HG02798 (cell line): Measurements from ENCODE around the gene DPP3.
"Not testable (repeated sequence)": the region's sequence is repeated elsewhere in the genome, so short reads cannot be mapped to it uniquely, and the experiment has no call there.

Experiments used
- ATAC-seq: cut with Tn5 transposase; IDR thresholded peaks from one replicate; pipeline ENCODE4 v1.9.1; 2021; ENCODE audit warnings: mild to moderate bottlenecking; ENCODE audit not compliant: unreplicated experiment, poor library complexity

Gene DPP3

GRCh38 chr11:66529069-66529468 is 48.8 kb downstream of the DPP3 start:
- no peak for ATAC-seq

GRCh38 chr11:66529655-66530054 is 49.4 kb downstream of the DPP3 start:
- no peak for ATAC-seq

DNA sequence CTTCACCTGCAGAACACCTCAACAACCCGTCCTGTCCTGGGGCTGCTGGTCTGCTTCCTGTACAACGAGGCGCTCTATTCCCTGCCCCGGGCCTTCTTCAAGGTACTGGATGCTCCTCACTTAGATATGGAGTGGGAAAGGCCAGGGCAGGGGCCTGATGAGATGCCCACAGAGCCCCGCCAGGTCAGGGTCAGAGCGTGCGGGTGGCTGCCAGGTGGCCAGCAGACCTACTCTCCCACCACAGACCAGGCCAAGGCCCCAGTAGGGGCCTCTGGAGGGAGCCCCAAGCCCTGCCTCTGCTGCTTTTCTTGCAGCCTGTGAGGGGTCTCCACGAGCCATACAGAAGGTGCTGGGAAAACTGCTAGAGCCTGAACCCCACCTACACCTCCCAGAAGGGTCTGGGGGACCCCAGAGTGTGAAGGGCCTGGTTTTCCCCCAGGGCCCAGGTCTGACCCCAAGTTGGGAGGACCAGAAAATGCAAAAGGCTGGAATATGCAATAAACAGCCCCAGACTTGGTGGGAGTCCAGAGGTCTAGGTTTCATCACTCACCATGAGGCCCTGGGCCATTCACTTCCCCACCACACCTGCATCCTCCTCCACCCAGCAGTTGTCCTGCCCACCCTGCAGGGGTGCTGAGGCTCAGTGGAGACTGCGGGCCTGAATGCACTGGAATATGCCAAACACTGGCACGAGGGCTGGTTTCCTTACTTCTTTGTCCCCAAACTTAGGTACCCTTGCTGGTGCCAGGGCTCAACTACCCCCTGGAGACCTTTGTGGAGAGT is 50.9 kb downstream of the DPP3 start:
- no peak for ATAC-seq

GRCh38 chr11:66531841-66532240 is 51.6 kb downstream of the DPP3 start:
- no peak for ATAC-seq

- ATAC-seq, result no peak
Measured at GRCh38 chr11:66532784-66533183, 52.5 kb downstream of the DPP3 start.

DNA sequence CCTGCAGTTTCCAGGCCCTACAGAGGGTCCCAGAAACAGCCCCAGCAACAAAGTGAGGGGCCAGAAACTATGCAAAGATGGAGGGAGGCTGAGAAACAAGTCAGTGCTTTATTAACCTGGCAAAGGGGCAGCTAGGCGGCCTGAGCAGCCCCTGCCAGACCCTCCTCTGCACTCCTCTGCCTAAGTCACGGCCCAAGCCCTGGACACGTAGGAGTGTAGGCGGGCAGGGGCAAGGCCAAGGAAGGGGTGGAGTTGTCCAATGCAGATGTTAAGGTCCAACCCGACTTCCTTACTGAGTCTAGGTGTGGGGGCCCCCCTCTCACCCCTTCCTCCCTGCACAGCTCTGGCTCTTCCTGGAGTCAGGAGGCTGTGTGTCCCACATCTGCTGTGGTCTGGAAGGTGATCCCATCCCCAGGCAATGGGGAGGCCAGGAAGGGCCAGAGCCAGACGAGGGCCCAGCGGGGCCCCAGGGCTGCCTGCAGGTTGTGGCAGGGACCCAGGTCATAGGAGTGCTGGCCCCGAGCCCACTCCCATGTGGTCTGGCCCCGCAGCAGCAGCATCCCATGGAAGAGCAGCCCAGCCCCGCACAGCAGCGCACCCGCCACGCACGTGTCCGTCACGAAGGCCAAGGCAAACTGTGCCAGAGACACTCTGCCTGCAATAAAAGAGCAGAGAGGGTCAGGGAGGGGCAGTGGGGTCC is 59.1 kb downstream of the DPP3 start:
- ATAC-seq, result no peak

GRCh38 chr11:66539870-66540213 is 59.6 kb downstream of the DPP3 start:
- ATAC-seq, result no peak

GRCh38 chr11:66540598-66540997 is 60.4 kb downstream of the DPP3 start:
- not testable (repeated sequence) for ATAC-seq

DNA sequence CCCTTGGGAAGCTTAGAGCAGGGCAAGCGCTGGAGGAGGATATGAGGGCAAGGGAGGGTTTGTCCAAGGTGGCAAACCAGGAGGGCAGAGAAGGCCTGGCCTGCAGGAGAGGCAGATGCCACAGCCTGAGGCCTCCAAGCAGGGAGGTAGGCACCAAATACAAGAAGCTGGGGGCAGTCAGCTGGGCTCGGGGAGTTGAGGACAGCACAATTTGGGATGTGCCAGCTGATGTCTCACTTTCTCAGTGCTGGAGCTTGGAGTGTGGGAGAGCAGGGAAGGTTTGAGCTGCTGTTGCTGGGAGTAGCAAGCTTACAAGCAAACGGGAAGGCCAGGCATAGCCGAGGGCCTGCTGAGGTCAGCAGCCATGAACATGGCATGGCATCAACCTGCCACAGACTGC is 61.7 kb downstream of the DPP3 start:
- ATAC-seq, result no peak

DNA sequence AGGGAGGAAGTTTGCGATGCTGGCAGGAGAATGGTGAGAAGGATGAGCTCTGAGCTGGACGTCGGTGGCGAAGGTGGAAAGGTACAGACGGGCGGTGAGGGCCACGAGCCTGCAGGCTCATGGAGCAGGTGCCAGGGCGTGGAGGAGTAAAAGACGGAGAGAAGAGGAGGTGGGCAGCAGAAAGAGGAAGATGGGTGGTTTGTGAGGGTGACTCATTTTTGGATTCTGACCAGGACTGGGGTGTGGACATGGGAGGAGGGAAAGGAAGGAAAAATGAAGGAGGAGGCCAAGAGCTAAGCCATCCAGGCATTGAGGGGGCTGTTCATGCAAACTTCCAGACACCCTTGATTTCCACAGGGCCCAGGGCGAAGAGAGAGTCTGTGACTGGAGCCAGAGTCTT is 62.1 kb downstream of the DPP3 start:
- ATAC-seq, result no peak

GRCh38 chr11:66543263-66544107 is 63.3 kb downstream of the DPP3 start:
- no peak for ATAC-seq

DNA sequence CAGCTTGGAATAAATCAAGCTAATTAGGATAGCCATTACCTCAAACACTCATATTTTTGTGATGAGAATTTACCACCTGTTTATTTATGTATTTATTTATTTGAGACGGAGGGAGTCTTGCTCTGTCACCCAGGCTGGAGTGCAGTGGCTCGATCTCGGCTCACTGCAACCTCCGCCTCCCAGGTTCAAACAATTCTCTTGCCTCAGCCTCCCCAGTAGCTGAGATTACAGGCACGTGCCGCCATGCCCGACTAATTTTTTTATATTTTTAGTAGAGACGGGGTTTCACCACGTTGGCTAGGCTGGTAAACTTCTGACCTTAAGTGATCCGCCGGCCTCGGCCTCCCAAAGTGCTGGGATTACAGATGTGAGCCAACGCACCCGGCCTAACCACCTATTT is 64.7 kb downstream of the DPP3 start:
- not testable (repeated sequence) for ATAC-seq

- ATAC-seq, result peak; percentile 88
Measured at GRCh38 chr11:66545701-66546367, 65.6 kb downstream of the DPP3 start, which contains the start of gene ZDHHC24. ZDHHC24 (minus strand) TSS chr11:66546048; CDS start chr11:66546003, 45 bp downstream.

DNA sequence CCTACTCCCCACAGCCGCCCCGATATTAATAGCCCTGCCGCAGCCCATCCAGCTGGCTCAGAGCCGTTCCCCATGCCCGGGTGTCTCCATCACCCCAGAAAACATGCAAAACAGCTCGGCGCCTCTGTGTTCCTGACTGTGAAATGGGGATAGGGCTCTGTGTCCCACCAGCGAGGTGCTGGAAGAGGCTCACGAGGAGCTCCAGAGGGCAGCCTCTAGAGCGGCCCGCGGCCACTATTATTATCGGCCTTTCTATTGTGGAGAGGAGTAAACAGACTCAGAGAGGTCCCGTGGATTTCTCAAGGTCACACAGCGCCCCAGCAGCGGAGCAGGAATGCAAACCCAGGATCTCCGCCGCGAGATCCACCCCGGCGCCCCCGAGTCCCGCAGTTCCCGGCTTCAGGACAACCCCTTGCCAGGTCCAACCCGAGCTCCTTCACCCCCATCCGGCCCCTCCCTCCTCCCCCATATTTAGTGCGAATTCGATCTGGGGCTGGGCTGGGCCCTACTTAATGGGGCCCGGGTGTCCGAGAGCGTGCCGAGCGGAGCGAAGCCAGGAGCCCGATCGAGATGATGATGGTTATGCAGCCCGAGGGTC is 66.2 kb downstream of the DPP3 start, which contains the start of gene ACTN3:
TSS of gene ACTN3 (plus strand) at position 536 of the 598 bp plus-strand sequence. CDS start at position 571, 35 bp downstream.
- ATAC-seq, result no peak

DNA sequence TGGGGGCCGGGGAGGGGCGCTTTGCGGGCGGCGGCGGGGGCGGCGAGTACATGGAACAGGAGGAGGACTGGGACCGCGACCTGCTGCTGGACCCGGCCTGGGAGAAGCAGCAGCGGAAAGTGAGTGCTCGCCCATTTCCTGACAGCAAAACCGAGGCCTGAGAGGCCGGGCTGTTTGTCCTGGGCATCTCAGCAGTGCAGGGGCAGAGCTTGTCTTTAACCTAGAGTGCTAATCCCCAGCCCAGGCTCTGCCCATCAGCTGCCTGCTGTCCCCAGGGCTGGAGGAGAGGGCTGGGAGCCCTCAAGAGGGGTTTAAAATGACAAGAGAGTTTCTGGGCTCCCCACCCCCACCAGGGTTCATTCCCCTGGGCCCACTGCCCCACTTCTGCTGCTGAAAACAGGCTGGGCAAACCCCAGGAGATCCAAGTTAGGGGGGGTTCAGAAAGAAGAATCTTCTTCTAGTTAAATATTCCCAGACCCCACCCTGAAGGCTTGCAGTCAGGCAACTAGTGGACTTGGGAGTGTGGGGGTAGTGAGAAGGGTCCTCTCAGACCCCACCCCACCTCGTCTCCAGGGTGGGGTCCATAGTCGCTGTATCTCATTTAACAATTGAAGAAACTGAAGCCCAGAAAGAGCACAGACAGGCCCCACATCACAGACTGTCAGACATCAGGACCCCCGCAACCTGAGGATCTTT is 66.9 kb downstream of the DPP3 start:
- no peak for ATAC-seq

- no peak for ATAC-seq
Measured at GRCh38 chr11:66547662-66548009, 67.4 kb downstream of the DPP3 start.

DNA sequence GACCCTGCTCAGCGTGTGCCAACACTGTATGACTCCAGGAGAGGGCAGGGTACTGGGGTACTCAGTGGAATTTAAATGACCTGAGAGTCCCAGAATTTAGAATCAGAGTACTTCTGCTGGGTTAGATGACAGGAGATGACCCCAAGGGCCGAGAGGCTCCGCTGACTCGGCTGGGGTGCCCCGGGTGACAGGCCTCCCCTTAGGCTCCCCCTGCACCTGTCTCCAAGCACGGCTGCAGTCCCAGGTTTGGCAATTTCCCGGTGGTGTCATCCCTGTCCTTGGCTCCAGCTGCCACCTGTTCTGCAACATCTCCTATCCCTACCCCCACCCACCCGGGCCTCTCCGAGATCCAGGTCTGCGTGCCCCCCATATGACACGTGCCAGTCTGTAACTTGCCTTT is 67.8 kb downstream of the DPP3 start:
- no peak for ATAC-seq

DNA sequence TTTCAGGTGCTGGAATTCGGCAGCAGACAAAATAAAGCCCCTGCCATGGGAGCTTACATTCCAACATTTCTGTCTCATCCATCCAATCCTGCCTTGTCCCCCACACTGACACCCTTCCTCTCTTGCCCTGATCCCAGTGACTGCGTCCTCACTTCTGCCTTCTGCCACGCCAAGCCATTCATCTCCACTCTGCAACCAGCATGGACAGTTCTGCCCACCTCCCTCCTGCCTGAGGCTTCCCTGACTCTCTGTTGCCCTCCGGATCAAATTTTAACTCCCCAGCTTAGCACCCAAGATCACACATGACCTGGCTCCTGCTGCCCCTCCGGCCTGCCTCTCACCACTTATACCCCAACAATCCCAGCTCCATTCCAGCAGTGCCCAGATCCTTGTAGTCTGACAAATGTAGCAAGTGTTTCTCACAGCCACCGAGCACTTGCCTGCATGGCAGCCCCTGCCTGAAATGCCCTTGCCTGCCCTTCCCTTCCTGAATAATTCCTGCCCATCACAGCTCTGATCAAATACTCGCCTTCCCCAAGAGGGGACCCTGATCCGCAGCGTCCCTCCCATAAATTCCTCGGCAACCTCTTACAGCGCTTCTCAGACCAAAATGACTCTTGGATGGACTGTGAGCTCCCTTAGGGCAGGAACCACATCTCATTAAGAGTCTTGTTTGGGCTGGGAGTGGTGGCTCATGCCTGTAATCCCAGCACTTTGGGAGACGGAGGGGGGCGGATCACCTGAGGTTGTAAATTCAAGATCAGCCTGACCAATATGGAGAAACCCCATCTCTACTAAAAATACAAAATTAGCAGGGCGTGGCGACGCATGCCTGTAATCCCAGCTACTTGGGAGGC is 68.8 kb downstream of the DPP3 start:
- no peak for ATAC-seq

DNA sequence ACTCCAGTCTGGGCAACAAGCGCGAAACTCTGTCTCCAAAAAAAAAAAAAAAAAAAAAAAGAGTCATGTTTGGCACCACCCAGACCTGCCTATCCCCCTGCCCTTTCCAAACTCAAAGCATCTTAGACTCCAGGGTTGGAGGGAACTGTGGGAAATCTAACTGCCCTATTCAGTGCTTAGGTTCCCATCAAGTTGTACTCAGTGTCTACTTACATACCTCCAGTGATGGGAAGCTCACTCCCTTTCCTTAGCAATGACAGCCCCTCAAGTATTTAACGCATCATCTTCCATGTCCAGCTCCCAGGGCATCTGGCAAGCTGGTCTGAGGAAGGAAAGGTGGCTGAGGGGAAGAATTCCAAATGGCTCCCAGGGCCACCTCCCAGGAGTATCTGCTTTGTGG is 69.5 kb downstream of the DPP3 start:
- ATAC-seq, result no peak
